HepG2 (cell line): ENCODE results near the gene CCDC91. TPM values are rescaled to one million over a fixed set of nuclear protein-coding genes. Genes with fewer than 3 reads are reported as not detected.

Experiments
- DNMT1 ChIP-seq: sonication (generic); formaldehyde crosslinking; IDR thresholded peaks from 2 replicates; pipeline ENCODE4 v1.5.1; 2020; ENCODE audit warnings: mild to moderate bottlenecking, missing genetic modification reagents
- FOXJ3 ChIP-seq: sonication (generic); formaldehyde crosslinking; IDR thresholded peaks from 2 replicates; pipeline ENCODE4 v1.4.0; 2020; ENCODE audit warnings: missing genetic modification reagents, mild to moderate bottlenecking, borderline replicate concordance
- IRX3 ChIP-seq: sonication (generic); formaldehyde crosslinking; IDR thresholded peaks from 2 replicates; pipeline ENCODE4 v1.8.1; 2023; ENCODE audit warnings: mild to moderate bottlenecking, low read depth, missing genetic modification reagents, borderline replicate concordance
- JARID2 ChIP-seq: sonication (generic); formaldehyde crosslinking; IDR thresholded peaks from 2 replicates; pipeline ENCODE4 v1.8.1; 2023; ENCODE audit warnings: missing genetic modification reagents, inconsistent platforms; ENCODE audit not compliant: insufficient replicate concordance
- KAT2B ChIP-seq: fragments of 150-350 bp; IDR thresholded peaks from 2 replicates; pipeline ENCODE4 v1.6.1; 2014; ENCODE audit warnings: low read depth, low read length, borderline replicate concordance
- KAT7 ChIP-seq: IDR thresholded peaks from 2 replicates; pipeline ENCODE4 v1.6.1; 2018; ENCODE audit warnings: borderline replicate concordance, missing compliant biosample characterization
- KMT2B ChIP-seq: IDR thresholded peaks from 2 replicates; pipeline ENCODE4 v1.6.1; 2016; ENCODE audit warnings: missing genetic modification reagents, missing compliant biosample characterization
- NFRKB ChIP-seq: fragments of 450-650 bp; IDR thresholded peaks from 2 replicates; pipeline ENCODE4 v1.6.1; 2017
- NR2F2 ChIP-seq: IDR thresholded peaks from 2 replicates; pipeline ENCODE4 v1.6.1; 2012; ENCODE audit warnings: low read depth, inconsistent platforms, borderline replicate concordance
- SNAPC5 ChIP-seq: sonication (generic); formaldehyde crosslinking; IDR thresholded peaks from 2 replicates; pipeline ENCODE4 v1.8.1; 2023; ENCODE audit warnings: mild to moderate bottlenecking, missing genetic modification reagents, borderline replicate concordance
- TAF1 ChIP-seq: sonication (generic); formaldehyde crosslinking; IDR thresholded peaks from 2 replicates; pipeline ENCODE4 v1.4.0; 2020; ENCODE audit warnings: missing genetic modification reagents
- TCF12 ChIP-seq, 2 experiments: fragments of 450-650 bp in 1 of 2; sonication (generic) in 1 of 2; formaldehyde crosslinking in 1 of 2; IDR thresholded peaks; 2 replicates each; pipeline versions ENCODE4 v1.6.1 to v1.8.0; 2017 to 2022; ENCODE audit warnings: antibody characterized with exemption in 1 of 2, mild to moderate bottlenecking in 1 of 2, missing genetic modification reagents in 1 of 2, moderate library complexity in 1 of 2
- TCF7L2 ChIP-seq: IDR thresholded peaks from 2 replicates; pipeline ENCODE4 v1.6.1; 2011; ENCODE audit warnings: mild to moderate bottlenecking, low read depth, low read length, moderate library complexity
- UBTF ChIP-seq: sonication (generic); formaldehyde crosslinking; IDR thresholded peaks from 2 replicates; pipeline ENCODE4 v1.4.0; 2020; ENCODE audit warnings: mild to moderate bottlenecking, missing genetic modification reagents
- ZNF253 ChIP-seq: sonication (generic); formaldehyde crosslinking; IDR thresholded peaks from 2 replicates; pipeline ENCODE4 v1.8.0; 2022; ENCODE audit warnings: mild to moderate bottlenecking, missing genetic modification reagents, borderline replicate concordance
- ZNF33B ChIP-seq: sonication (generic); formaldehyde crosslinking; IDR thresholded peaks from 2 replicates; pipeline ENCODE4 v1.5.1; 2020; ENCODE audit warnings: mild to moderate bottlenecking, missing genetic modification reagents
- polyA plus RNA-seq, 8 experiments: library from polyadenylated mRNA; depleted of rRNA in 3 of 8; stranded (reverse) in 7 of 8; unstranded in 1 of 8; fragments of >200 nt; fragmentation: Illumina TruSeq in 4 of 8; extraction: Trizol in 4 of 8; gene quantifications; 2 replicates each; pipeline versions ENCODE4 v1.2.1 to v1.2.3, GENCODE V29; 2011 to 2016; ENCODE audit warnings: low read depth in 4 of 8, missing spikeins in 1 of 8, mixed read lengths in 1 of 8; ENCODE audit not compliant: insufficient read depth in 1 of 8
- total RNA-seq, 5 experiments: library from RNA; depleted of rRNA; stranded (reverse); fragments of >200 nt; fragmentation: Illumina TruSeq; extraction: Trizol; gene quantifications; 2 replicates each; pipeline ENCODE4 v1.2.3, GENCODE V29; 2016; ENCODE audit warnings: low read depth in 1 of 5
- TF ChIP-seq, protein P1 (sequence below): sonication (generic); formaldehyde crosslinking; IDR thresholded peaks from 2 replicates; pipeline ENCODE4 v1.5.1; 2020; ENCODE audit warnings: missing genetic modification reagents, mild to moderate bottlenecking, borderline replicate concordance
- TF ChIP-seq, protein P2 (sequence below): IDR thresholded peaks from 2 replicates; pipeline ENCODE4 v1.6.1; 2016
- TF ChIP-seq, protein P3 (sequence below): sonication (generic); formaldehyde crosslinking; IDR thresholded peaks from 2 replicates; pipeline ENCODE4 v1.4.0; 2020; ENCODE audit warnings: mild to moderate bottlenecking, missing genetic modification reagents
- TF ChIP-seq, protein P4 (sequence below): fragments of 450-650 bp; IDR thresholded peaks from 2 replicates; pipeline ENCODE4 v1.6.1; 2016

The CCDC91 gene
- total and polyA plus RNA-seq, 2 of the 13 experiments (the other 11 are each of a cell fraction or from before 2014, with no cell fraction given) = 9.8 to 15.8 TPM

DNA sequence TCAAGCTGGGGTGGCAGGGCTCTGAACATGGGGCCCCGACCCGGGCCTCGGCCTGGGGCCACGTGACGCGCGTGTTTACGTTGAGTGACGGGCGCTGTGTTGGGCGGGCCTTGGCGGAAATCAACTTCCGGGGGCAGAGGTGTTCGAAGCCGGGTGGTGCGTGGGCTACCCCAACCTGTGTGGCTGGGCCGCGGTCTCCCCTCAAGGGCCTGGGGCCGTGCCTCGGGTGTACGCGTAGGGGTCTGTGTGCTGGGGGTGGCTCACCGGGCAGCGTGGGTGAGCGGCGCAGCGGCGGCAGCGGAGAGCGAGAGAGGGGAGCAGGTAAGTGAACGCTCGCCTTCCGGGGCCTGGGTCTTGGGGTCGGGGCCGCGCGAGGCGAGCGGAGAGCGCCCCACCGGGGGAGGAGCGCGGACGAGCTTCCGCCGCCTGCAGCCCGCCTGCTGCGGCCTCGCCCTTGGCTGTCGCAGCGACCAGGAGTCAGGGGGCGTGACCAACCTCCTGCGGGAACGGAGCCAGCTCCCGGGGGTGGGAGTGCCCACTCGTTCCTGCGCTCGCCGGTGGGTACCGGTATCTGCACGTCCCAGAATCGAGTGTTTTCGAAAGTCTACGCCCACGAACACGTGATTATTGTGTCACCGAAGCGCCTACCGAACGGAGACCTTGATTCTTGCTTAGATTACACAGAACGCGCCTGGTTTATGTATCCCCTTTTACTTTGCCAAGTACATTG is at the start of gene CCDC91 (continued):
- TF ChIP-seq FOXJ3 (CRISPR knock-in tag) (peak; percentile 93), KMT2B (CRISPR knock-in tag) (peak; percentile 95), ZNF253 (CRISPR knock-in tag) (peak; percentile 58; the same call in 1 of the 2 replicates), NR2F2 (no peak), ZNF33B (CRISPR knock-in tag) (no peak; the same call in 1 of the 2 replicates), TCF7L2 (no peak), DNMT1 (CRISPR knock-in tag) (peak; percentile 81; the same call in 1 of the 2 replicates), KAT2B (no peak), TCF12 (IDR thresholded peaks at IDR 0.05) (no peak), TCF12 (CRISPR knock-in tag; IDR thresholded peaks at IDR 0.05) (no peak), UBTF (CRISPR knock-in tag) (peak; percentile 82), NFRKB (no peak), TAF1 (peak; percentile 73), KAT7 (CRISPR knock-in tag) (peak; percentile 80; the same call in 1 of the 2 replicates), IRX3 (CRISPR knock-in tag) (no peak; the same call in none of the 2 replicates), SNAPC5 (no peak), JARID2 (no peak)
- TF ChIP-seq, protein P1, sequence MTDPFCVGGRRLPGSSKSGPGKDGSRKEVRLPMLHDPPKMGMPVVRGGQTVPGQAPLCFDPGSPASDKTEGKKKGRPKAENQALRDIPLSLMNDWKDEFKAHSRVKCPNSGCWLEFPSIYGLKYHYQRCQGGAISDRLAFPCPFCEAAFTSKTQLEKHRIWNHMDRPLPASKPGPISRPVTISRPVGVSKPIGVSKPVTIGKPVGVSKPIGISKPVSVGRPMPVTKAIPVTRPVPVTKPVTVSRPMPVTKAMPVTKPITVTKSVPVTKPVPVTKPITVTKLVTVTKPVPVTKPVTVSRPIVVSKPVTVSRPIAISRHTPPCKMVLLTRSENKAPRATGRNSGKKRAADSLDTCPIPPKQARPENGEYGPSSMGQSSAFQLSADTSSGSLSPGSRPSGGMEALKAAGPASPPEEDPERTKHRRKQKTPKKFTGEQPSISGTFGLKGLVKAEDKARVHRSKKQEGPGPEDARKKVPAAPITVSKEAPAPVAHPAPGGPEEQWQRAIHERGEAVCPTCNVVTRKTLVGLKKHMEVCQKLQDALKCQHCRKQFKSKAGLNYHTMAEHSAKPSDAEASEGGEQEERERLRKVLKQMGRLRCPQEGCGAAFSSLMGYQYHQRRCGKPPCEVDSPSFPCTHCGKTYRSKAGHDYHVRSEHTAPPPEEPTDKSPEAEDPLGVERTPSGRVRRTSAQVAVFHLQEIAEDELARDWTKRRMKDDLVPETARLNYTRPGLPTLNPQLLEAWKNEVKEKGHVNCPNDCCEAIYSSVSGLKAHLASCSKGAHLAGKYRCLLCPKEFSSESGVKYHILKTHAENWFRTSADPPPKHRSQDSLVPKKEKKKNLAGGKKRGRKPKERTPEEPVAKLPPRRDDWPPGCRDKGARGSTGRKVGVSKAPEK (CRISPR knock-in tag) = 0 out of 2 replicates have a peak, but pooled peaks have one; percentile 8
- TF ChIP-seq, protein P2, sequence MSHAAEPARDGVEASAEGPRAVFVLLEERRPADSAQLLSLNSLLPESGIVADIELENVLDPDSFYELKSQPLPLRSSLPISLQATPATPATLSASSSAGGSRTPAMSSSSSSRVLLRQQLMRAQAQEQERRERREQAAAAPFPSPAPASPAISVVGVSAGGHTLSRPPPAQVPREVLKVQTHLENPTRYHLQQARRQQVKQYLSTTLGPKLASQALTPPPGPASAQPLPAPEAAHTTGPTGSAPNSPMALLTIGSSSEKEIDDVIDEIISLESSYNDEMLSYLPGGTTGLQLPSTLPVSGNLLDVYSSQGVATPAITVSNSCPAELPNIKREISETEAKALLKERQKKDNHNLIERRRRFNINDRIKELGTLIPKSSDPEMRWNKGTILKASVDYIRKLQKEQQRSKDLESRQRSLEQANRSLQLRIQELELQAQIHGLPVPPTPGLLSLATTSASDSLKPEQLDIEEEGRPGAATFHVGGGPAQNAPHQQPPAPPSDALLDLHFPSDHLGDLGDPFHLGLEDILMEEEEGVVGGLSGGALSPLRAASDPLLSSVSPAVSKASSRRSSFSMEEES (CRISPR knock-in tag) = peak; percentile 84
- TF ChIP-seq, protein P3, sequence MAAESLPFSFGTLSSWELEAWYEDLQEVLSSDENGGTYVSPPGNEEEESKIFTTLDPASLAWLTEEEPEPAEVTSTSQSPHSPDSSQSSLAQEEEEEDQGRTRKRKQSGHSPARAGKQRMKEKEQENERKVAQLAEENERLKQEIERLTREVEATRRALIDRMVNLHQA = no peak
- TF ChIP-seq, protein P4, sequence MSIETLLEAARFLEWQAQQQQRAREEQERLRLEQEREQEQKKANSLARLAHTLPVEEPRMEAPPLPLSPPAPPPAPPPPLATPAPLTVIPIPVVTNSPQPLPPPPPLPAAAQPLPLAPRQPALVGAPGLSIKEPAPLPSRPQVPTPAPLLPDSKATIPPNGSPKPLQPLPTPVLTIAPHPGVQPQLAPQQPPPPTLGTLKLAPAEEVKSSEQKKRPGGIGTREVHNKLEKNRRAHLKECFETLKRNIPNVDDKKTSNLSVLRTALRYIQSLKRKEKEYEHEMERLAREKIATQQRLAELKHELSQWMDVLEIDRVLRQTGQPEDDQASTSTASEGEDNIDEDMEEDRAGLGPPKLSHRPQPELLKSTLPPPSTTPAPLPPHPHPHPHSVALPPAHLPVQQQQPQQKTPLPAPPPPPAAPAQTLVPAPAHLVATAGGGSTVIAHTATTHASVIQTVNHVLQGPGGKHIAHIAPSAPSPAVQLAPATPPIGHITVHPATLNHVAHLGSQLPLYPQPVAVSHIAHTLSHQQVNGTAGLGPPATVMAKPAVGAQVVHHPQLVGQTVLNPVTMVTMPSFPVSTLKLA = peak; percentile 56
